GM12873 (cell line): ENCODE measurements around the gene GLP2R.

Experiments
- CTCF ChIP-seq: IDR thresholded peaks from 2 replicates; pipeline ENCODE4 v1.5.1; 2012; ENCODE audit warnings: low read depth, mild to moderate bottlenecking, moderate library complexity, low read length, control low read depth; ENCODE audit not compliant: insufficient read depth; ENCODE audit errors: missing control alignments

The GLP2R gene

GRCh38 chr17:9814337-9814945 lies 11.3 kb upstream of the GLP2R start:
- TF ChIP-seq CTCF, result no peak

GRCh38 chr17:9816472-9816871 lies 9.3 kb upstream of the GLP2R start:
- no peak for TF ChIP-seq CTCF

DNA sequence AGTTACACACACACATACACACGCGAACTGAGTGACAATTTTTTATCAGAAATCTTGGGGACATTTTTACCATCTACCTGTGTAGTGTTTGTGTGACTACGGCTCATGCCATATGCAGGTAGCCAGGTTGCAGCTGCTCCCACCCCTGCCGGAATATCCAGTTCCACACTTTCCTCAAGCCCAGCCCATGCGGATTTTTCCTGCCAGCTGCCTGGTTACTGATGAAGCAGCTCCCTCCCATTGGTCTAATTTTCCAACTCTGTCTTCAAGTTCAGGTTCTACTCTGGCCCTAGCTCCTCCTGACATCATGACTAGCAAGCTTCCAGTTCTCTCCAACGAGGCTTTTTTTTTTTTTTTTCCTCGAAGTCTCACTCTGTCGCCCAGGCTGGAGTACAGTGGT lies 8.6 kb upstream of the GLP2R start:
- no peak for TF ChIP-seq CTCF

DNA sequence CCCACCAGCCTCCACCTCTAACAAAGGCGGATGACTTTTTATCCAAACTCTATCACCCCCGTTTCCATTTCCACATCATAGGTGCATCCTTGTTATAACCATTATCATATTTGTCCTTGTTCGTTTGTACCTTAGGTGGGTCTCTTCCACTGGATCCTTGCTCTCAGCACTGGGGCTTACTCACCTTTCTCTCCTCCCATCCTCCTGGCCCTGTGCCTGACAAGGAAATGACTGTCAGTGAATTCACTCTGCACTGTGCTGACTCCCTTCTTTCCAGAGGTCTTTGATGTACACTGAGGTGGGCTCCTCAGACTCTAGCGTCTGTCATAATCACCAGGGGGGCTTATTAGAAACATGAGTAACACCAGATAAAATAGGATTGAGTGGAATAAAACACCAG lies 7.0 kb upstream of the GLP2R start:
- TF ChIP-seq CTCF, result no peak

DNA sequence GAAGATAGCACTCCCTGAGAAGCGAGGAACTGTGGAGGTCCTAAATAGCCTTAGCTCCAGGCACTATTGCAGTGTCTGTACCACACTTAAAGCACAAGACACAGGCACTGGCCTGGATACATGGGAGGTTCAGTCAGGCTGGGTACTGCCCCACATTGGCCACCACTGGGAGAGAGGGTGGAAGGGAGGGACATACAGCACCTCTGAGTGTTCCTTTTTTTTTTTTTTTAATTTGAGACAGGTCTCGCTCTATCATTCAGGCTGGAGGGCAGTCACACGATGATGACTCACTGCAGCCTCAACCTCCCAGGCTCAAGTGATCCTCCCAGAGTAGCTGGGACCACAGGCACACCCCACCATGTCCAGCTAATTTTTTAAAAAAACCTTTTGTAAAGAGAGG lies 5.3 kb upstream of the GLP2R start:
- TF ChIP-seq CTCF, result no peak

GRCh38 chr17:9821921-9822320 lies 3.8 kb upstream of the GLP2R start, which contains the start of gene GSG1L2:
Gene GSG1L2, minus strand, starts transcription at chr17:9822079. Its CDS starts 8 bp downstream, at chr17:9822071.
- TF ChIP-seq CTCF, result no peak

DNA sequence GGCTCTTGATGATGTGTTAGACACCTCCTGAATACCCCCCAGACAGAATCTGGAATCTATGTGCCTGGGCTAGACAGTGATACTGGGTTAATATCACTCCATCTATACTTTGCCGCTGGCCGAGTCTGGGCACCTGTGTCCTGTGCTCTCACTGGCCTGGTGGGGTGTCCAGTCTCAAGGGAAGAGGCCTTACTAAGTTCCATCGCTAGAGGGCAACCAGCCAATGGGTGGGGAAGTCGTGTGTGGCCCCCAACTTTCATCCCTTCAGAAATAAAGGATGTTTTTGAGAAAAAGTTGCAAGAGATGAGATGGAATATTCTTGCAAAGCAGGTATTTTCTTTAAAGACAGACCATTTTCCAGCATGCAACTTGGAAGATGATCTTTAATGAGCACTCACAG lies 1.6 kb upstream of the GLP2R start:
- peak; percentile 35 for TF ChIP-seq CTCF
